WTC11 (cell line): Measurements from ENCODE around the gene KIF26A. TPM values are rescaled to one million over a fixed set of nuclear protein-coding genes. Genes with fewer than 3 reads are reported as not detected.

Experiments
- ATAC-seq: fragments of 200-7000 bp; cut with Tn5 transposase; 2 replicates; pipeline ENCODE4 v1.10.0; 2021; ENCODE audit warnings: mild to moderate bottlenecking, moderate library complexity
- CTCF ChIA-PET: fragments of 300-600 bp; sonication (Branson Sonifier 250); formaldehyde crosslinking; loops from one replicate; lab custom pipeline; 2021; ENCODE audit warnings: antibody characterized with exemption; lab: Charles Lee
- POLR2A ChIA-PET: fragments of 350-600 bp; sonication (Branson Sonifier 250); formaldehyde crosslinking; loops from one replicate; lab custom pipeline; 2021; ENCODE audit warnings: antibody characterized with exemption; lab: Charles Lee
- DNase-seq: peaks from one replicate; pipeline ENCODE4 v3.0.0; 2021; ENCODE audit warnings: low spot score
- H3K27ac Mint-ChIP-seq: 2 replicates; pipeline ENCODE4 v1.8.0; 2021; ENCODE audit warnings: mixed read lengths
- H3K27me3 Mint-ChIP-seq: 2 replicates; pipeline ENCODE4 v1.8.0; 2021; ENCODE audit warnings: low read depth, mild to moderate bottlenecking, moderate library complexity, mixed read lengths
- H3K36me3 Mint-ChIP-seq: 2 replicates; pipeline ENCODE4 v1.8.0; 2021; ENCODE audit warnings: mixed read lengths
- H3K4me1 Mint-ChIP-seq: 2 replicates; pipeline ENCODE4 v1.8.0; 2022; ENCODE audit warnings: mixed read lengths
- H3K4me3 Mint-ChIP-seq: 2 replicates; pipeline ENCODE4 v1.8.0; 2021; ENCODE audit warnings: mild to moderate bottlenecking, moderate library complexity, mixed read lengths
- H3K9me3 Mint-ChIP-seq: 2 replicates; pipeline ENCODE4 v1.8.0; 2021; ENCODE audit warnings: mixed read lengths
- CBFB ChIP-seq: sonication (generic); formaldehyde crosslinking; IDR thresholded peaks from 2 replicates; pipeline ENCODE4 v1.8.1; 2022; ENCODE audit warnings: mild to moderate bottlenecking, low read depth, missing genetic modification reagents
- ETV6 ChIP-seq: sonication (generic); formaldehyde crosslinking; IDR thresholded peaks from 2 replicates; pipeline ENCODE4 v1.8.1; 2022; ENCODE audit warnings: mild to moderate bottlenecking, missing genetic modification reagents
- FOXP1 ChIP-seq: sonication (generic); formaldehyde crosslinking; IDR thresholded peaks from 2 replicates; pipeline ENCODE4 v1.8.0; 2022; ENCODE audit warnings: missing genetic modification reagents, mild to moderate bottlenecking, moderate library complexity, borderline replicate concordance
- GTF2I ChIP-seq: fragments of 250-450 bp; sonication (Bioruptor Pico); conservative IDR thresholded peaks from 2 replicates; pipeline ENCODE4 v1.4.0; 2021; ENCODE audit warnings: mild to moderate bottlenecking
- HMGA2 ChIP-seq: fragments of 250-450 bp; sonication (Bioruptor Pico); IDR thresholded peaks from 2 replicates; pipeline ENCODE4 v1.4.0; 2021; ENCODE audit warnings: mild to moderate bottlenecking, moderate library complexity
- KAT7 ChIP-seq: sonication (generic); formaldehyde crosslinking; IDR thresholded peaks from 2 replicates; pipeline ENCODE4 v1.8.1; 2023; ENCODE audit warnings: missing genetic modification reagents, mild to moderate bottlenecking, borderline replicate concordance
- MYBL2 ChIP-seq: sonication (generic); formaldehyde crosslinking; IDR thresholded peaks from 2 replicates; pipeline ENCODE4 v1.8.1; 2023; ENCODE audit warnings: mild to moderate bottlenecking, moderate library complexity, missing genetic modification reagents
- NFYB ChIP-seq: sonication (generic); formaldehyde crosslinking; conservative IDR thresholded peaks from 2 replicates; pipeline ENCODE4 v1.8.0; 2022; ENCODE audit warnings: low read depth, missing genetic modification reagents
- NR2C2 ChIP-seq: sonication (generic); formaldehyde crosslinking; IDR thresholded peaks from 2 replicates; pipeline ENCODE4 v1.8.0; 2022; ENCODE audit warnings: mild to moderate bottlenecking, missing genetic modification reagents
- NR3C1 ChIP-seq: sonication (generic); formaldehyde crosslinking; conservative IDR thresholded peaks from 2 replicates; pipeline ENCODE4 v1.8.1; 2023; ENCODE audit warnings: low read depth, mild to moderate bottlenecking, missing genetic modification reagents
- OVOL2 ChIP-seq: fragments of 250-450 bp; sonication (Bioruptor Pico); IDR thresholded peaks from 2 replicates; pipeline ENCODE4 v1.9.0; 2021; ENCODE audit warnings: mild to moderate bottlenecking, borderline replicate concordance
- RORB ChIP-seq: fragments of 250-450 bp; sonication (Bioruptor Pico); IDR thresholded peaks from 2 replicates; pipeline ENCODE4 v1.9.0; 2021; ENCODE audit warnings: mild to moderate bottlenecking
- TEAD4 ChIP-seq: sonication (generic); formaldehyde crosslinking; IDR thresholded peaks from 2 replicates; pipeline ENCODE4 v1.8.0; 2022; ENCODE audit warnings: mild to moderate bottlenecking, missing genetic modification reagents
- TP53 ChIP-seq: sonication (generic); formaldehyde crosslinking; IDR thresholded peaks from 2 replicates; pipeline ENCODE4 v1.8.1; 2023; ENCODE audit warnings: mild to moderate bottlenecking, missing genetic modification reagents
- ZNF138 ChIP-seq: sonication (generic); formaldehyde crosslinking; conservative IDR thresholded peaks from 2 replicates; pipeline ENCODE4 v1.8.1; 2022; ENCODE audit warnings: mild to moderate bottlenecking, moderate library complexity, missing genetic modification reagents
- total RNA-seq: library from RNA; stranded (reverse); gene quantifications from 3 replicates; pipeline ENCODE4 v1.2.3, GENCODE V29; 2021
- TF ChIP-seq, protein P1 (sequence below): sonication (generic); formaldehyde crosslinking; IDR thresholded peaks from 2 replicates; pipeline ENCODE4 v1.8.0; 2023; ENCODE audit warnings: missing genetic modification reagents
- TF ChIP-seq, protein P2 (sequence below): sonication (generic); formaldehyde crosslinking; IDR thresholded peaks from 2 replicates; pipeline ENCODE4 v1.8.0; 2022; ENCODE audit warnings: mild to moderate bottlenecking, missing genetic modification reagents
- TF ChIP-seq, protein P3 (sequence below): sonication (generic); formaldehyde crosslinking; conservative IDR thresholded peaks from 2 replicates; pipeline ENCODE4 v1.8.1; 2022; ENCODE audit warnings: mild to moderate bottlenecking, missing genetic modification reagents
- TF ChIP-seq, protein P4 (sequence below): fragments of 250-450 bp; sonication (Bioruptor Pico); IDR thresholded peaks from 2 replicates; pipeline ENCODE4 v1.8.0; 2021; ENCODE audit warnings: mild to moderate bottlenecking
- TF ChIP-seq, protein P5 (sequence below): sonication (generic); formaldehyde crosslinking; IDR thresholded peaks from 2 replicates; pipeline ENCODE4 v1.8.1; 2022; ENCODE audit warnings: mild to moderate bottlenecking, missing genetic modification reagents, moderate library complexity, borderline replicate concordance
- TF ChIP-seq, protein P6 (sequence below): fragments of 200-600 bp; IDR thresholded peaks from 2 replicates; pipeline ENCODE4 v1.8.0; 2022; ENCODE audit warnings: antibody characterized with exemption
- TF ChIP-seq, protein P7 (sequence below): sonication (generic); formaldehyde crosslinking; IDR thresholded peaks from 2 replicates; pipeline ENCODE4 v1.8.1; 2023; ENCODE audit warnings: mild to moderate bottlenecking, missing genetic modification reagents

Gene KIF26A
- total RNA-seq, 1 experiment from 2014 or later = 53.4 TPM

DNA sequence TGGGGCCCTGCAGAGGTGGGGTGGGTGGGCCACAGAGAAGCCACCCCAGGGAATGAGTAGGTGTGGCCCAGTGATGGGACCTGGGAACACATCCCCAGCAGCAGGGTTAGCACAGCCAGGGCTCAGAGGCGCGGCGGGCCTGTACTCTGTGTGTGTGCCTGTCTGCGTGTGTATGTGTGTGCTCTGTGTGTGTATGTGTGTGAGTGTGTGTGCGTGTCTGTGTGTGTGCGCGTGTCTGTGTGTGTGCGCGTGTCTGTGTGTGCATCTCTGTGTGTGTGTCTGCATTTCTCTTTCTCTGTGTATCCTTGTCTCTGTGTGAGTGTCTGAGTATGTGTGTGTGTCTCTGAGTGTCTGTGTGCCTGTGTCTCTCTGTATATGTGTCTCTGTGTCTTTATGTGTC lies 26.1 kb downstream of the KIF26A start:
- no peak overlapping the region for H3K4me3 Mint-ChIP-seq
- H3K4me1 Mint-ChIP-seq = peaks cover 5% of the 10 kb centered on the region
- H3K9me3 Mint-ChIP-seq = no peaks in the 10 kb centered on the region
- no peaks in the 10 kb centered on the region for H3K27me3 Mint-ChIP-seq
- ATAC-seq = no peak
- no peak for TF ChIP-seq NR2C2 (CRISPR knock-in tag)
- TF ChIP-seq MYBL2 (CRISPR knock-in tag) = no peak
- TF ChIP-seq, protein P1, sequence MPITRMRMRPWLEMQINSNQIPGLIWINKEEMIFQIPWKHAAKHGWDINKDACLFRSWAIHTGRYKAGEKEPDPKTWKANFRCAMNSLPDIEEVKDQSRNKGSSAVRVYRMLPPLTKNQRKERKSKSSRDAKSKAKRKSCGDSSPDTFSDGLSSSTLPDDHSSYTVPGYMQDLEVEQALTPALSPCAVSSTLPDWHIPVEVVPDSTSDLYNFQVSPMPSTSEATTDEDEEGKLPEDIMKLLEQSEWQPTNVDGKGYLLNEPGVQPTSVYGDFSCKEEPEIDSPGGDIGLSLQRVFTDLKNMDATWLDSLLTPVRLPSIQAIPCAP = no peak
- TF ChIP-seq, protein P2, sequence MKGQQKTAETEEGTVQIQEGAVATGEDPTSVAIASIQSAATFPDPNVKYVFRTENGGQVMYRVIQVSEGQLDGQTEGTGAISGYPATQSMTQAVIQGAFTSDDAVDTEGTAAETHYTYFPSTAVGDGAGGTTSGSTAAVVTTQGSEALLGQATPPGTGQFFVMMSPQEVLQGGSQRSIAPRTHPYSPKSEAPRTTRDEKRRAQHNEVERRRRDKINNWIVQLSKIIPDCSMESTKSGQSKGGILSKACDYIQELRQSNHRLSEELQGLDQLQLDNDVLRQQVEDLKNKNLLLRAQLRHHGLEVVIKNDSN (CRISPR knock-in tag) = no peak
- TF ChIP-seq ZNF138 = no peak
- no peak for TF ChIP-seq OVOL2 (CRISPR knock-in tag)
- TF ChIP-seq TEAD4 (CRISPR knock-in tag) = no peak
- TF ChIP-seq, protein P3, sequence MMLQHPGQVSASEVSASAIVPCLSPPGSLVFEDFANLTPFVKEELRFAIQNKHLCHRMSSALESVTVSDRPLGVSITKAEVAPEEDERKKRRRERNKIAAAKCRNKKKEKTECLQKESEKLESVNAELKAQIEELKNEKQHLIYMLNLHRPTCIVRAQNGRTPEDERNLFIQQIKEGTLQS = no peak
- no peak for TF ChIP-seq TP53 (CRISPR knock-in tag)
- TF ChIP-seq, all 79 proteins: peak for 0
- POLR2A ChIA-PET = no interaction called here
- no peak for DNase-seq
- CTCF ChIA-PET = no interaction called here
- Mint-ChIP-seq H3K36me3 (no peaks in the 10 kb centered on the region), H3K27ac (no peak overlapping the region)

DNA sequence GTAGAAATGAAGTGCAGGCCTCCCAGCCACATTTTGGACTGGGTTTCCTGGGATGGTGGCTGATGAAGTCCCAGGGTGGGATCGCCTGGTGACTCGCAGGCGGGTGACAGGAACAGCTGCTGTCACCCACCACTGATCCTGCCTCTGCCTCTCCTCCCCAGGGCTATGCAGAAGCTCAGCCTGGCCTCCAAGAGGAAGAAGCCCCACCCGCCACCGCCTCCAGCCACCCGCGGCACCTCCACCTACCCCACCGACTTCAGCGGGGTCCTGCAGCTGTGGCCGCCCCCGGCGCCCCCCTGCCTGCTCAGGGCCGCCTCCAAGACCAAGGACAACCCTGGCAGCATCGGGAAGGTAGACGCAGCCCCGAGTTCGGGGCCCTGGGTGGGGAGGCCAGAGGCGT lies 28.3 kb downstream of the KIF26A start:
- ATAC-seq (no peak), DNase-seq (no peak)
- Mint-ChIP-seq H3K36me3 (no peaks in the 10 kb centered on the region), H3K27me3 (no peaks in the 10 kb centered on the region), H3K27ac (no peak overlapping the region), H3K4me3 (no peak overlapping the region), H3K9me3 (no peaks in the 10 kb centered on the region), H3K4me1 (peaks cover 24% of the 10 kb centered on the region)
- ChIA-PET CTCF (interaction anchor here (1.0 kb wide), 1 partner anchor 29 kb away, joined by 4 read pairs; no protein-coding TSS in a partner anchor), POLR2A (no interaction called here)
- no peak for TF ChIP-seq ETV6 (CRISPR knock-in tag)
- TF ChIP-seq, protein P4, sequence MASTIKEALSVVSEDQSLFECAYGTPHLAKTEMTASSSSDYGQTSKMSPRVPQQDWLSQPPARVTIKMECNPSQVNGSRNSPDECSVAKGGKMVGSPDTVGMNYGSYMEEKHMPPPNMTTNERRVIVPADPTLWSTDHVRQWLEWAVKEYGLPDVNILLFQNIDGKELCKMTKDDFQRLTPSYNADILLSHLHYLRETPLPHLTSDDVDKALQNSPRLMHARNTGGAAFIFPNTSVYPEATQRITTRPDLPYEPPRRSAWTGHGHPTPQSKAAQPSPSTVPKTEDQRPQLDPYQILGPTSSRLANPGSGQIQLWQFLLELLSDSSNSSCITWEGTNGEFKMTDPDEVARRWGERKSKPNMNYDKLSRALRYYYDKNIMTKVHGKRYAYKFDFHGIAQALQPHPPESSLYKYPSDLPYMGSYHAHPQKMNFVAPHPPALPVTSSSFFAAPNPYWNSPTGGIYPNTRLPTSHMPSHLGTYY (CRISPR knock-in tag) = no peak
- no peak for TF ChIP-seq KAT7 (CRISPR knock-in tag)
- TF ChIP-seq, protein P5, sequence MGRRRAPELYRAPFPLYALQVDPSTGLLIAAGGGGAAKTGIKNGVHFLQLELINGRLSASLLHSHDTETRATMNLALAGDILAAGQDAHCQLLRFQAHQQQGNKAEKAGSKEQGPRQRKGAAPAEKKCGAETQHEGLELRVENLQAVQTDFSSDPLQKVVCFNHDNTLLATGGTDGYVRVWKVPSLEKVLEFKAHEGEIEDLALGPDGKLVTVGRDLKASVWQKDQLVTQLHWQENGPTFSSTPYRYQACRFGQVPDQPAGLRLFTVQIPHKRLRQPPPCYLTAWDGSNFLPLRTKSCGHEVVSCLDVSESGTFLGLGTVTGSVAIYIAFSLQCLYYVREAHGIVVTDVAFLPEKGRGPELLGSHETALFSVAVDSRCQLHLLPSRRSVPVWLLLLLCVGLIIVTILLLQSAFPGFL = no peak
- no peak for TF ChIP-seq CBFB (CRISPR knock-in tag)
- TF ChIP-seq NFYB (CRISPR knock-in tag) = no peak
- TF ChIP-seq, protein P6, sequence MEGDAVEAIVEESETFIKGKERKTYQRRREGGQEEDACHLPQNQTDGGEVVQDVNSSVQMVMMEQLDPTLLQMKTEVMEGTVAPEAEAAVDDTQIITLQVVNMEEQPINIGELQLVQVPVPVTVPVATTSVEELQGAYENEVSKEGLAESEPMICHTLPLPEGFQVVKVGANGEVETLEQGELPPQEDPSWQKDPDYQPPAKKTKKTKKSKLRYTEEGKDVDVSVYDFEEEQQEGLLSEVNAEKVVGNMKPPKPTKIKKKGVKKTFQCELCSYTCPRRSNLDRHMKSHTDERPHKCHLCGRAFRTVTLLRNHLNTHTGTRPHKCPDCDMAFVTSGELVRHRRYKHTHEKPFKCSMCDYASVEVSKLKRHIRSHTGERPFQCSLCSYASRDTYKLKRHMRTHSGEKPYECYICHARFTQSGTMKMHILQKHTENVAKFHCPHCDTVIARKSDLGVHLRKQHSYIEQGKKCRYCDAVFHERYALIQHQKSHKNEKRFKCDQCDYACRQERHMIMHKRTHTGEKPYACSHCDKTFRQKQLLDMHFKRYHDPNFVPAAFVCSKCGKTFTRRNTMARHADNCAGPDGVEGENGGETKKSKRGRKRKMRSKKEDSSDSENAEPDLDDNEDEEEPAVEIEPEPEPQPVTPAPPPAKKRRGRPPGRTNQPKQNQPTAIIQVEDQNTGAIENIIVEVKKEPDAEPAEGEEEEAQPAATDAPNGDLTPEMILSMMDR = no peak
- no peak for TF ChIP-seq RORB (CRISPR knock-in tag)
- no peak for TF ChIP-seq FOXP1 (CRISPR knock-in tag)
- no peak for TF ChIP-seq GTF2I (CRISPR knock-in tag)
- TF ChIP-seq, protein P7, sequence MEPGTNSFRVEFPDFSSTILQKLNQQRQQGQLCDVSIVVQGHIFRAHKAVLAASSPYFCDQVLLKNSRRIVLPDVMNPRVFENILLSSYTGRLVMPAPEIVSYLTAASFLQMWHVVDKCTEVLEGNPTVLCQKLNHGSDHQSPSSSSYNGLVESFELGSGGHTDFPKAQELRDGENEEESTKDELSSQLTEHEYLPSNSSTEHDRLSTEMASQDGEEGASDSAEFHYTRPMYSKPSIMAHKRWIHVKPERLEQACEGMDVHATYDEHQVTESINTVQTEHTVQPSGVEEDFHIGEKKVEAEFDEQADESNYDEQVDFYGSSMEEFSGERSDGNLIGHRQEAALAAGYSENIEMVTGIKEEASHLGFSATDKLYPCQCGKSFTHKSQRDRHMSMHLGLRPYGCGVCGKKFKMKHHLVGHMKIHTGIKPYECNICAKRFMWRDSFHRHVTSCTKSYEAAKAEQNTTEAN = no peak
- TF ChIP-seq HMGA2 (CRISPR knock-in tag) = no peak
- TF ChIP-seq NR3C1 (CRISPR knock-in tag) = no peak
